ENCODE results near the gene KISS1. TPM values are rescaled to one million over a fixed set of nuclear protein-coding genes. Genes with fewer than 3 reads are reported as not detected.
A peak's percentile ranks its signal among the peaks of the same experiment; 100 is the strongest.

KISS1 gene
- total and polyA plus RNA-seq, 12 donors = not detected

DNA sequence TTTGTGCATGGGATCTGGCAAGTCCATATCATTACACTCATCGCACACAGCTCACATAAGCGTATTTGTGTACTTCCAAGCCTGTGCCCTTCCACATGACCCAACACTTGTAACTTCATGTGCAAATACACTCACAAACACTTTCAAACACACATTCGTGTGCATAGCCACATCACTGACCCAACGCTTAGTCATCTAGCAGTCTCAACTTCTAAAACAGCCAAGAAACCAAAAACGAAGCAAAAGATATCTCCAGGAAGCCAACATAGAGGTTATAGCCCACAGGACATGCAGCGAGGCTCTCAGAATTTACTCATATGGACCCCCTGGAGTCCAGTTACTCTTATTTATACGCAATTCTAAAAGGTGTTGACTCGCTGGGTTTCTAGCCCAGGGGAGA lies 28.4 kb upstream of the KISS1 start:
- Histone ChIP-seq H3K9me3 (no peaks in the 10 kb centered on the region), H3K4me3 (no peak overlapping the region), H3K27me3 (no peaks in the 10 kb centered on the region), H3K36me3 (peaks cover 0 to 72% (median 10%) of the 10 kb centered on the region in 9 donors), H3K4me1 (peaks cover 0 to 11% (median 0%) of the 10 kb centered on the region in 9 donors), H3K27ac (no peak overlapping the region)
- DNase-seq (no peak), ATAC-seq (no peak)
- intact Hi-C loops (cut with DNase I) = no loop called here
- 87 to 89% methylated on average over 8 of the region's 8 CpGs for whole genome bisulfite sequencing, 2 donors
- TF ChIP-seq, protein P1, sequence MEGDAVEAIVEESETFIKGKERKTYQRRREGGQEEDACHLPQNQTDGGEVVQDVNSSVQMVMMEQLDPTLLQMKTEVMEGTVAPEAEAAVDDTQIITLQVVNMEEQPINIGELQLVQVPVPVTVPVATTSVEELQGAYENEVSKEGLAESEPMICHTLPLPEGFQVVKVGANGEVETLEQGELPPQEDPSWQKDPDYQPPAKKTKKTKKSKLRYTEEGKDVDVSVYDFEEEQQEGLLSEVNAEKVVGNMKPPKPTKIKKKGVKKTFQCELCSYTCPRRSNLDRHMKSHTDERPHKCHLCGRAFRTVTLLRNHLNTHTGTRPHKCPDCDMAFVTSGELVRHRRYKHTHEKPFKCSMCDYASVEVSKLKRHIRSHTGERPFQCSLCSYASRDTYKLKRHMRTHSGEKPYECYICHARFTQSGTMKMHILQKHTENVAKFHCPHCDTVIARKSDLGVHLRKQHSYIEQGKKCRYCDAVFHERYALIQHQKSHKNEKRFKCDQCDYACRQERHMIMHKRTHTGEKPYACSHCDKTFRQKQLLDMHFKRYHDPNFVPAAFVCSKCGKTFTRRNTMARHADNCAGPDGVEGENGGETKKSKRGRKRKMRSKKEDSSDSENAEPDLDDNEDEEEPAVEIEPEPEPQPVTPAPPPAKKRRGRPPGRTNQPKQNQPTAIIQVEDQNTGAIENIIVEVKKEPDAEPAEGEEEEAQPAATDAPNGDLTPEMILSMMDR (IDR thresholded peaks at IDR 0.05) = no peak

DNA sequence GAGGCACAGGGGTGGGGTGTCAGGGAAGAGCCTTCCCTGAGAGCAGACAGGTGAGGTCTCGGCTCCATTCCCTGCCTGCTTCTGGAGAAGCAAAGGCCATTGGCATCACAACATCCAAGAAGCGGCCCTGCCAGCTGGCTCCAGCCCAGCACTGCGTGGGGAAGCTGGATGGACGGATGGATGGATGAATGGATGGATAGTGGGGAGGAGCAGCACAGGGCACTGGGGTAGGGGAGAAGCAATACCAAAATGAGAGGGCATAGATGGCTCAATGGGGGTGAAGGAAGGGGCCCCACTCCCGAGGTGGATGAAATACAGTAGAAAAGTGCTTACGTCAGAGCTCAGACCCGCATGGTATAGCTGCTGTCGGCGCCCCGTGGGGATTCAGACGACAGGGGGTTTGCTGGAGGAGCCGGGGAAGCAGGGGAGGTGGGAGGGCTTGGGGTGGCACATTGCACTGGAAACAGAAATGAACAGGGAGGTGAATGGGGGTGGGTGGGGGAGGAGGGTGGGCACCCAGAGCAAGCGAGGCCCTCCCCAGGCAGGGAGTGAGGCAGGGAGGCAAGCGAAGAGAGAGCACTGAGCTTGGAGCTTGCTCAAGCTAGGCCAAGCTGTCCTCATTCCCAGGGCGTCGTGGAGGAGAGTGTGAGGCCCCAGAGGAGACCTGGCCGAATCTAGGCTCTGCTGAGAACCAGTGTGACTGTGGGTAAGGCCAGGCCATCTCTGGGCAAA lies 27.0 kb upstream of the KISS1 start:
- WGBS, 2 donors = 80 to 82% methylated on average over 17 of the region's 17 CpGs
- H3K4me3 ChIP-seq = no peak overlapping the region
- H3K27ac ChIP-seq = no peak overlapping the region
- TF ChIP-seq, protein P1 (IDR thresholded peaks at IDR 0.05) = no peak
- H3K36me3 ChIP-seq = peaks cover 0 to 59% (median 4%) of the 10 kb centered on the region in 9 donors
- ATAC-seq (no peak), DNase-seq (no peak)
- H3K9me3 ChIP-seq = no peaks in the 10 kb centered on the region
- intact Hi-C loops (cut with DNase I) = no loop called here
- H3K27me3 ChIP-seq = no peaks in the 10 kb centered on the region
- H3K4me1 ChIP-seq = peaks cover 0 to 11% (median 0%) of the 10 kb centered on the region in 9 donors

DNA sequence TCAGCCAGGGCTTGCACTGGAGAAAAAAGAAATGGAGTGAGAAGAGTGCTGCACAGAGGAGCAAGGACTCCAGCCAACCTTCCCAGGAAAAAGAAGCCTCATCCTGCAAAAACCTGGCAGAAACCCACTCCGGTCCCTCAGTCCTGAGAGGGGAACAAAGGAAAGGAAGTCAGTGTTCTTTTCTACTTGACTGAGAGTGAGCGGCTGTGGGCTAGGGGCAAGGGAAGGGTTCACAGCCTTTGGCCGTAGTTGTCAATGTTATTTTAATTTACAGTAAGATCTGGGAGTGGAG lies 26.4 kb upstream of the KISS1 start:
- TF ChIP-seq, protein P1 (IDR thresholded peaks at IDR 0.05) = no peak
- peaks cover 0 to 53% (median 0%) of the 10 kb centered on the region in 9 donors for H3K36me3 ChIP-seq

DNA sequence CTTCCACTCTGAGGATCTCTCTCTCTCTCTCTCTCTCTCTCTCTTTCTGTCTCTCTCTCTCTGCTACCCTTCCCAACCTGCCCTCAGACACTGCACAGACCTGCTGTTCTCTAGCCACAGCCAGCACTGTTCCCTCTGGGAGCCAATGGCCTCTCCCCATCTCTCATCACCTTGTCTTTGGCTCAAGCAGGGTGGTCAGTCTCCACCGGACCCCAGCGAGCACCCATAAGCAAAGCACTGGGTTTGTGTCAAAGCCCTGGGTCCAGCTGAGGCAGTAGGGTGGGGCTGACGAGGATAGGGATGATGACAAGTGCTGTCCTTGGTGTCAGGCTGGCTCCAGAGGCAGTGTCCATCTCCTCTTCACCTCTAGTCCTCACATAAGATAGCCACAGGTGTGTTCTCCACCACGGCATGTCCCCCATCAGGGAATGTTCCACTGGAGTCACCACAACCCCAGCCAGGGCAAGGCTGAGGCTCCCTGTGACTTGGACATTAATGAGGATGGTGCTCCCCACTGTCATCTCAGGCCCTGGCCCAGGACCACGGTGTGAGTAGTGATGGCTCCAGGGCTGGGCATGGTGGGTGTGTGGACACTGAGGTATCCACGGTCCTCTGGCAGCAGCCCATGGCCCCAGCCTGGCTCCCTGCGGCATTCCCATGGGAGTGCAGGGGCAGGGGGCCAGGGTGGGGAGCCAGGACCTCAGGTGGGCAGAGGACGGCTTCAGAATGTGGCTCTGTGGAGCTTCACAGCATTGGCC lies 25.9 kb upstream of the KISS1 start:
- H3K27ac ChIP-seq = no peak overlapping the region
- no peak overlapping the region for H3K4me3 ChIP-seq
- ATAC-seq (peak in 2 of 8 donors; percentile 19 to 22), DNase-seq (no peak)
- peaks cover 0 to 49% (median 0%) of the 10 kb centered on the region in 9 donors for H3K36me3 ChIP-seq
- peaks cover 0 to 11% (median 0%) of the 10 kb centered on the region in 9 donors for H3K4me1 ChIP-seq
- H3K9me3 ChIP-seq = no peaks in the 10 kb centered on the region
- H3K27me3 ChIP-seq = no peaks in the 10 kb centered on the region
- 81 to 85% methylated on average over 8 of the region's 8 CpGs for WGBS, 2 donors
- TF ChIP-seq, protein P1 (IDR thresholded peaks at IDR 0.05) = no peak
- intact Hi-C loops (cut with DNase I) = no loop called here

More for the DNA sequence above, 26.4 kb upstream of the KISS1 start:
- H3K4me1 ChIP-seq = peaks cover 0 to 11% (median 0%) of the 10 kb centered on the region in 9 donors
- H3K9me3 ChIP-seq = no peaks in the 10 kb centered on the region
- H3K27me3 ChIP-seq = no peaks in the 10 kb centered on the region
- no peak for DNase-seq
- ATAC-seq = no peak
- intact Hi-C loops (cut with DNase I) = no loop called here
- H3K4me3 ChIP-seq = no peak overlapping the region
- H3K27ac ChIP-seq = no peak overlapping the region
- 61 to 66% methylated on average over 3 of the region's 3 CpGs for WGBS, 2 donors
